Activated CD8-positive, alpha-beta memory T cell treated with anti-CD3 and anti-CD28 coated beads for 4 hours (primary cell): ENCODE measurements around the gene TIMM8A.
"Not testable (repeated sequence)": the region's sequence is repeated elsewhere in the genome, so short reads cannot be mapped to it uniquely, and the experiment has no call there.

Source experiments
- DNase-seq, 2 donors: peaks; one replicate each; pipeline ENCODE4 v3.0.0-alpha.2; 2020; ENCODE audit warnings: low read depth in 2 of 2

TIMM8A gene

GRCh38 chrX:101359966-101360365 lies 11.4 kb upstream of the TIMM8A start:
- DNase-seq: no peak

DNA sequence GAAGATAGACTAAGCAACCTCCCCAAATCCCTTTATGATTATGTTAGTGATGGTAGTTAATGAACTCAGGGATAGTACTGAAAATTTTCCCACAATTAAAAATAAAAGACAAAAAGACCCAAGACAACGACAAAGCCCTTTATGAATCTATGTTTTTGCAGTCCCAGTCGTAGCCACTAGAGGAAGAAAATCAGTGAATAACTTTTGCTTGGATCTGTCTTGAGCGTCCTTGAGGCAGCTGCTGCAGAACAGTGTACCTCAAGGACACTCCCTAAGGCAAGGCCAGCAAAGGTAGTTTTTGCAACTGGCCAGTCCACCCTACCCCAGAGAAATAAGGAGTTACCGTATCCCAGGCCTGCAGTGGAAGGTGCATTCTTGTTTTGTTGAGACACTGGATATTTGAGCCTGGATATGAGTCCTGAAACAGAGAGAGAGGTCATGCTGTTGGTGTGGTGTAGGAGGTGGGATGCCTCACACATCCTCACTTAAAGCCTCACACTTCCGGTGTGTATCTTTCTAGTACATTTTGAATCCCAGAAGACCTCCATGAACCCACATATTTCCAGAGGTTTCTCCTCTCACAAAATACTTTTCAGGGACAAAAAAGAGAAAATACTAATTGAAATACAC lies 8.7 kb upstream of the TIMM8A start:
- DNase-seq: no peak

- no peak for DNase-seq
Measured at GRCh38 chrX:101349193-101349562, 636 bp upstream of the TIMM8A start.

DNA sequence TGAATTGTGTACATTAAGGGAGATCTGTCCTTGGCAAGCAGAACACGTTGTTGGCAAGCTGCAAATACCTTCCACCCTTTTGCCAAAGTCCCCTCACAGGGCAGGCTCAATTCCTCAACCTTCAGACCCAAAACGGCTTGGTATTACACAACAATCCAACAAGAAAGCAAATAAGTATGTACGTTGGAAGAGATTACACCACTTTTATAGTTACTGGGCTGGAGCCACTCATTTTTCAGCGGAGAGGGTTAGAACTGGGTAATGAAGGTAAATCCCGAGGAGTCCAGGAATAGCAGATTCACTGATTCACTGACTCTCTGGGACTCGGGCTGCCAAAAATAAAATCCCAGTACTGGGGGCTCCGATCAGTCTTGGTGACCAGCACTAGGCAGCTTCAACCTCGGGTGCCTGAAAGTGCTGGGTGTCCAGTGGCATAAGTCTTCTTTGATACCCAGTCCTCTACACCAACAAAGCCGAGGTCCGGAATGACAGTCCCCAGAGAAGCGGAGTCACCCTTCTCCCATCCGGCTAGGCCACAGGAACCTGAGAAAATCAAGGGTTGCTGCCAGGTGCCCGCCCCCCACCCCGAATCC lies 587 bp downstream of the TIMM8A start:
- DNase-seq: no peak

DNA sequence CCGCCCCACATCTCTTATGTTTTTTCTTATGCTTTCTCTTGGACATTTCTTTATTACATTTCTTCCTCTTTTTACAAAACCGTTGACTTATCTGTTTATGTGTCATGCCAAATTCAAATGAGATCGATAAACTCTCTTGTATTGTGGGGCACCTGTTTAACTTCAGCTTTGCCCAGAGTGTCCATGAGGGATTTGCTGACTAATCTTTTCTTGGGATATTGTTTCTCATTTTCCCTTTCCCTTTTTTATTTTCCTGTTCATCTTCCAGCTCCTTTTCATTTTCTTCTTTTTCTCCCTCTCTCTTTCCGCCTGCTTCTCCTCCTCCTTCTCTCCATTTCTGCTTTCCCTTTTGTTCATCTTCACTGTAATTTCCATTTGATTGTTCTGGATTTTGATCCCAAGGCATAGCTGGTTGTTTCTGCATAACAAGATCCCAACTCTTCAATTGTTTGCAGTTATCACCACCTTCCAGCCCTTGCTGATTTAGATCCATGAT lies 10.7 kb downstream of the TIMM8A start:
- DNase-seq: no peak

DNA sequence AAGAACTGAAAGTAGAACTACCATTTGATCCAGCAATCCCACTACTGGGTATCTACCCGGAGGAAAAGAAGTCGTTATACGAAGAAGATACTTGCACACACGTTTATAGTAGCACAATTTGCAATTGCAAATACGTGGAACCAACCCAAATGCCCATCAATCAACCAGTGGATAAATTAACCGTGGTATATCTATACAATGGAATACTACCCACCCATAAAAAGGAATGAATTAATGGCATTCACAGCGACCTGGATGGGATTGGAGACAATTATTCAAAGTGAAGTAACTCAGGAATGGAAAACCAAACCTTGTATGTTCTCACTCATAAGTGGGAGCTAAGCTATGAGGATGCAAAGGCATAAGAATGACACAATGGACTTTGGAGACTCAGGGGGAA lies 14.2 kb downstream of the TIMM8A start:
- DNase-seq: not testable (repeated sequence)

GRCh38 chrX:101326600-101326999 lies 21.9 kb downstream of the TIMM8A start:
- not testable (repeated sequence) for DNase-seq

GRCh38 chrX:101303790-101304189 lies 44.8 kb downstream of the TIMM8A start:
- DNase-seq: no peak
